DOHH2 (cell line): ENCODE measurements around the gene MICAL3.

Experiments
- H3F3A ChIP-seq: fragments of 200-600 bp; sonication (generic), shearing (Covaris generic); 2 replicates; pipeline ENCODE4 v1.6.0; 2016; ENCODE audit warnings: antibody characterized with exemption, mild to moderate bottlenecking; ENCODE audit not compliant: control insufficient read depth, insufficient read depth
- H3K27ac ChIP-seq: fragments of 200-600 bp; sonication (generic); 2 replicates; pipeline ENCODE4 v1.5.1; 2014; ENCODE audit warnings: low read depth, mild to moderate bottlenecking, low read length, moderate library complexity
- H3K27me3 ChIP-seq: fragments of 200-600 bp; sonication (generic); 2 replicates; pipeline ENCODE4 v1.6.1; 2014; ENCODE audit warnings: mild to moderate bottlenecking, low read length, mixed read lengths; ENCODE audit not compliant: control insufficient read depth
- H3K36me3 ChIP-seq: fragments of 200-600 bp; sonication (generic); 2 replicates; pipeline ENCODE4 v1.6.1; 2014; ENCODE audit warnings: mild to moderate bottlenecking, low read length, moderate library complexity, mixed read lengths; ENCODE audit not compliant: control insufficient read depth
- H3K4me1 ChIP-seq: fragments of 200-600 bp; sonication (generic); 2 replicates; pipeline ENCODE4 v1.6.1; 2014; ENCODE audit warnings: mild to moderate bottlenecking, low read length, mixed read lengths; ENCODE audit not compliant: control insufficient read depth
- H3K4me2 ChIP-seq: fragments of 200-600 bp; sonication (generic); 2 replicates; pipeline ENCODE4 v1.6.0; 2014; ENCODE audit warnings: mild to moderate bottlenecking, low read length, moderate library complexity
- H3K4me3 ChIP-seq: fragments of 200-600 bp; sonication (generic); 2 replicates; pipeline ENCODE4 v1.5.1; 2014; ENCODE audit warnings: mild to moderate bottlenecking, low read length, mixed read lengths
- H3K79me2 ChIP-seq: fragments of 200-600 bp; sonication (generic); 2 replicates; pipeline ENCODE4 v1.6.1; 2014; ENCODE audit warnings: mild to moderate bottlenecking, low read length, mixed read lengths; ENCODE audit not compliant: control insufficient read depth
- H3K9me2 ChIP-seq: fragments of 200-600 bp; sonication (generic); replicated peaks from 2 replicates; pipeline ENCODE4 v1.6.1; 2014; ENCODE audit warnings: mild to moderate bottlenecking, low read length, mixed read lengths; ENCODE audit not compliant: control insufficient read depth
- H3K9me3 ChIP-seq: fragments of 200-600 bp; sonication (generic); 2 replicates; pipeline ENCODE4 v1.6.1; 2014; ENCODE audit warnings: antibody characterized with exemption, low read length, mixed read lengths; ENCODE audit not compliant: control insufficient read depth, insufficient read depth
- H4K20me1 ChIP-seq: fragments of 200-600 bp; sonication (generic); 2 replicates; pipeline ENCODE4 v1.6.0; 2014; ENCODE audit warnings: low read depth, mild to moderate bottlenecking, antibody characterized with exemption, low read length, moderate library complexity; ENCODE audit not compliant: control insufficient read depth, insufficient read depth
- CTCF ChIP-seq: fragments of 200-600 bp; sonication (generic); IDR thresholded peaks from one replicate; pipeline ENCODE4 v1.5.1; 2014; ENCODE audit warnings: antibody characterized with exemption, mild to moderate bottlenecking, low read depth, low read length; ENCODE audit not compliant: poor library complexity, severe bottlenecking
- EZH2phosphoT487 ChIP-seq: fragments of 200-600 bp; sonication (generic); IDR thresholded peaks from 2 replicates; pipeline ENCODE4 v1.6.1; 2017; ENCODE audit warnings: borderline replicate concordance, mild to moderate bottlenecking, antibody characterized with exemption, low read length, moderate library complexity, mixed read lengths

MICAL3 gene

GRCh38 chr22:18024956-18025720 lies 777 bp upstream of the MICAL3 start:
- TF ChIP-seq CTCF (no peak), EZH2phosphoT487 (no peak)
- no peaks in the 10 kb centered on the region for H4K20me1 ChIP-seq
- no peaks in the 10 kb centered on the region for H3K9me2 ChIP-seq
- H3K79me2 ChIP-seq: no peaks in the 10 kb centered on the region
- H3K9me3 ChIP-seq: no peaks in the 10 kb centered on the region
- peaks cover 42% of the 10 kb centered on the region for H3K27me3 ChIP-seq
- H3K36me3 ChIP-seq: no peaks in the 10 kb centered on the region
- peak overlapping the region; percentile 82 for H3K4me2 ChIP-seq
- H3K4me1 ChIP-seq: peaks cover 16% of the 10 kb centered on the region
- no peaks in the 10 kb centered on the region for H3F3A ChIP-seq
- H3K4me3 ChIP-seq: peak overlapping the region; percentile 73
- no peak overlapping the region for H3K27ac ChIP-seq

GRCh38 chr22:18023509-18024275 lies 669 bp downstream of the MICAL3 start:
- Histone ChIP-seq H3K36me3 (no peaks in the 10 kb centered on the region), H3K4me1 (peaks cover 16% of the 10 kb centered on the region), H3F3A (no peaks in the 10 kb centered on the region), H3K9me2 (no peaks in the 10 kb centered on the region), H3K79me2 (no peaks in the 10 kb centered on the region), H4K20me1 (no peaks in the 10 kb centered on the region), H3K9me3 (no peaks in the 10 kb centered on the region), H3K27ac (no peak overlapping the region), H3K27me3 (peaks cover 38% of the 10 kb centered on the region), H3K4me2 (peak overlapping the region; percentile 82), H3K4me3 (peak overlapping the region; percentile 73)
- TF ChIP-seq CTCF (no peak), EZH2phosphoT487 (peak; percentile 70; the same call in 1 of the 2 replicates)

GRCh38 chr22:18022876-18023275 lies 1.5 kb downstream of the MICAL3 start:
- Histone ChIP-seq H3K27ac (no peak overlapping the region), H3K9me2 (no peaks in the 10 kb centered on the region), H3K4me3 (no peak overlapping the region), H3F3A (no peaks in the 10 kb centered on the region), H3K36me3 (no peaks in the 10 kb centered on the region), H3K9me3 (no peaks in the 10 kb centered on the region), H3K79me2 (no peaks in the 10 kb centered on the region), H3K4me1 (peaks cover 16% of the 10 kb centered on the region), H4K20me1 (no peaks in the 10 kb centered on the region), H3K27me3 (peaks cover 35% of the 10 kb centered on the region), H3K4me2 (no peak overlapping the region)
- TF ChIP-seq EZH2phosphoT487 (no peak), CTCF (no peak)
